Activated CD4-positive, CD25-positive, alpha-beta regulatory T cell (primary cell): ENCODE results near the gene TMEM119.

Experiments
- DNase-seq, 4 experiments: peaks; one replicate each; lab custom pipeline; 2025; lab: John Stamatoyannopoulos, UW

Gene TMEM119, protein sequence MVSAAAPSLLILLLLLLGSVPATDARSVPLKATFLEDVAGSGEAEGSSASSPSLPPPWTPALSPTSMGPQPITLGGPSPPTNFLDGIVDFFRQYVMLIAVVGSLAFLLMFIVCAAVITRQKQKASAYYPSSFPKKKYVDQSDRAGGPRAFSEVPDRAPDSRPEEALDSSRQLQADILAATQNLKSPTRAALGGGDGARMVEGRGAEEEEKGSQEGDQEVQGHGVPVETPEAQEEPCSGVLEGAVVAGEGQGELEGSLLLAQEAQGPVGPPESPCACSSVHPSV

DNA sequence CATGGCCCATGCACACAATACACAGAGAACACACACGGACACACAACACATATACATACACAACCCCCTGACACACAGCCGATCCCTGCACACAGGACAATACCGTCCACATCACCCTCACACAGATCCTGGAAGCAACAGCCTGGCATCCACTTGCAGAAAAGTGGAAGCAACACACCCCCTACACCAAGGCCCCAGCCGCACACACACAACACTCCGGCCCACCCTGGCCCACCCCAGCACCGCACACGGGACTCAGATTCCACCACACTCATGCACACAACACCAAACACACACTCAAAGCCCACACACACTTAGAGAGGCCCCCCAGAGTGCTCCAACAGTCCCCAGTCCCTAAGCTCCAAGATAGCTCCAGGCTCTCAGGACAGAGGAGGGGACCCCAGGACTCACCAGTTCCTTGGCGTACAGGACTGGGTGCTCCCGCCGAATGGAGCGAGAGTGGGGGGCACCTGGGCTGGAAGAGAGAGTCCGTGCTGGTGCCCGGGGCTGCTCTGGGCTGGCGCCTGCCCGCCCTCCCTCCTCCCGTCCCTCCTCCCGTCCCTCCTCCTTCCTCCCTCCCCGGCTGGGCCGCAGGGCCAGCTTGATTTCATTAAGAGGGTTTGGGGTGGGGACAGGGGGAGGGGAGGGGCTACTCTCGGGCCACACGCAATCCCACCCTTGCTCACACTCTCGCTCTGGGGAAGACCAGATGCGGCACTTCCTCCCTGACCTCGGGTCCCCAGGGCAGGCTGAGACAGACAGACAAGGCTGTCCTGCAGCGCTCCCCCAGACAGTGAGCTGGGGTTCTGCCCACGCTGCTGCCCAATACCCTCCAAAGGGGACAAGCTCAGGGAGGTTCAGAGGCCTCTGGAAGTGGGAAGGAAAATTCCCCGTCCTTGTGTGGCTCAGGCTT lies at the start of gene TMEM119:
Gene TMEM119 (minus strand): TSS at position 526 of the 913 bp plus-strand sequence. CDS start 5,701 bp downstream, outside the sequence.
- no peak for DNase-seq

DNA sequence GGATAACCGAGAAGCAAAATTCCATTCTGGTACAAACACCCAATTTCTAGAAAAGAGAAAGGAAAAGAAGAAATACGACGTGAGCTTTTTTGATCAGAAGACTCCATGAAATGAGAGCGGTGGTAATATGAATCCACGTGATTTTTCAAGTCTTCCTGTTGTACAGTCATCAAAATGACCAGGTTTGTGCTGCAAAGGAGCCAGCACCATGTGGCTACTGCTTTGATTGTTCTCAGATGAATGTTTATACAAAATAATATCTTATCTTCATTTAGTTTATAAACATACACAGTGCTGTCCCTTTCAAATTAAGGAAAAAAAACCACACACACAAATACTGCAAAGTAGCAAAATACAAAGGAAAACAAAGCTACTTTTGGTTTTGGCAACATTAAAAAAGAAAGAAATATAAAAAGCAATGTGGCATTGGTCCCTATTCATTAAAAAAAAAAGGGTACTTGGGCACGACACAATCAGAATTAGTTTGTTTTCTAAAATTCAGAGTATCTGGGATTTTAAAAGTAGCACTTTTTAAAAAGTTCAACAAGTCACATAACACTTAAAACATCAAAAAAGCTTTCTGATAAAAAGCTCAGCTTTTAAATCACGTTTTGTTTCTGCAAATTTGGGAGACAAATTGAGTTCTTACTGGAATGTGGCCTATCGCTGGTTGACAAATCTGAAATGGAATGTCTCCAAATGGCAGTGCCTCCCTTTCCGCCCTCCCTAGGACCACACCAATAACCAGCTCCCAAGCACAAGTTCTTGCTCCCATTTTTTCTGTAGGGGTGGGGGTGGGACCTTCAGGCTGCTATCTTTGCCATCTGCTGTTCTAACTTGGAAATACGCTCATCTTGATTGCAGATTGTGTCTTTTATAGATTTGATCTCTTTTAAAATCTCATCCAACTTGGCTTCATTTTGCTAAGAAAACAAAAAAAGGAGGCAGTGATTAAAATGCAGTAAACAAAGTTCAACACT lies 49.0 kb upstream of the TMEM119 start:
- no peak for DNase-seq

DNA sequence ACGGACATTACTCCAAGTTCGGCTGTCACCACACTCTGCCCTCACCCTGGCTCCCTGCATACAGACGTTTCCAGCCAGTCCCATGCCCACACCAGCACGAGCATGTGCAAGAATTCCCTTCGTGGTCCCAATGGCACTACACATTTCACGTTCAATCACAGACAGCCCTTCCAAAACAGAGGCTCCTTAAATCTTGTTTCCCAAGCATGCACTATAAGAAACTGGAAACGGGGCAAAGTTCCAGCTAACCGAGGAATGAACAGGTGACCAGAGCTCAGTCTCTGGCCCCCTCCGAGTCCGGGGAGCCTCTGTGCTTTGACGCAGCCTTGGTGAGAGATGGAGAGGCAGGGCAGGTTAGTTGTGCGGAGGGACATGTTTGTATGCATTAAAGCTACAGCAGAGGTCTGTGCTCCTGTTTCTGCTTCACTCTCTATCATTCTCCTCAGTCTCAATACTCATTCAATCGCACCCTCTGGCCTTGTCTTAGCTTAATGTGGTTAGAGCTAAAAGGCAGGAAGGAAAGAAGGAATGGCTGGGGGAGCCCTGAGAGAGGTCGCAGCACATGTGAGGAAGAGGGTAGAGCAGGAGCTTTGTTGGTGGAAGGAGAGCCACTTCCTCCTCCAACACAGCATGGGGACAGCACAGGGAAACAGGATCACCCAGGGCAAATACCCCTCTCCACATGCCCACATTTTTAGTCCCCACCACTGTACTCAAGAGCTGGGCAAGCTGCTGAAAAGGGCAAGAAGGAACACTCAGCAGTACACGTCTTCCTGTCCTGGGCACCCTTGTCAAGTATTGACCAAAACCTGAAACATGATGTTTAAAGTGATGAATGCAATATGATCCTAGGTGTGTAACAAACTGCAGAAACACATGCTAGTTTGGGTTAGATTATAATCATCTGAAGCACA lies 48.1 kb upstream of the TMEM119 start:
- no peak for DNase-seq

DNA sequence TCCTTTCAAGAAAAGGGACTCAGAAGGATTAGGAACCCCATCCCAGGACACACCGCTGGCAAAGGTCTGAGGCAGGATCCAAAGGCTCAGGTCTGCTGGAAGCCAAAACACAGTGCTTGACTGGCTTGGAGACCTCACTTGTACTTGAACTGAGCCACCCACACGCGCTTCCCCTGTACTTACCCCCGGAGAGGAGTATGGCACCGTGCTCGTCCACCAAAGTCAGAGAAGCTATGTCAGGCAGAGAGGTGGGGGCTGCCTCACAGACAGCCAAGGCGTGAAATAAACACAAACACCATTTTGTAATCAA lies 46.9 kb upstream of the TMEM119 start:
- DNase-seq: no peak

DNA sequence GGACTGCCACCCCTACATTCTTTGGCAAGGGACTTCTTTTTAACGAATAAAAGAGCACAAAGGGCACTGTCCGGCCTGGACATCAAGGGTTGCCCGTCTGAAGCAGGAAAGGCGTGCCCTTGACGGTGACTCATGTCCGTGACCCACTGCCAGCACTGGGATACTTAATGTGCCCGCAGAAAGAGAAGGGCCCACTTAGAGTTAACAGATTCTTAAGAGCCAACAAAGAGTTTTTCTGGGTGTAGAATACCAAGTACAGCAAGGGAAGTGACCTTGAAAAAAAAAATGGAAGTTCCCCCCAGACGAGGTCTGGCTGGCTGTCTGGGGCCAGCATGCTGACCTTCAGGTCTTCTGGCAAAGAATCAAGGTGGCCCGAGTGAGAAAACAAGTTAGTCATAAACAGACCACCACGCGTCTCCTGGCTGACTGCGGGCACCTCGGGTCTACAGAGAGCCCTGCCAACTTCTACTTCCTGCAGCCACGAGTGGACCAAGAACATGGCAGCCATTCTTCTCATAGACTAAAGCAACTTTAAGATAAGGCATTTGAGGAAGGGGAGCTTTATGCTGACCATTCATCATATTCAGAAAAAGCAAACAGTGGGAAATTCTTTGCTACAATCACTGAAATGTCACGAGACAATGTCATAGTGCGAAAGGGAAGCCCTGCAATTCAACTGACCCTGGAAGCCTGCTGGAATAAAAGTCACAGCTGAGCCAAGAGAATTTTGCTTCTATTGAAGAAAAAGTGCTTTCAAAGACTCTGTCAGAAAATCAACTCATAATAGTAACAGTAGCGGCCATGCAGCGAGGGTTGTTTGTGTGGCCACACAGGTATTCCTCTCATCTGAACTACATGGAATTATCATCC lies 46.3 kb upstream of the TMEM119 start:
- no peak for DNase-seq

DNA sequence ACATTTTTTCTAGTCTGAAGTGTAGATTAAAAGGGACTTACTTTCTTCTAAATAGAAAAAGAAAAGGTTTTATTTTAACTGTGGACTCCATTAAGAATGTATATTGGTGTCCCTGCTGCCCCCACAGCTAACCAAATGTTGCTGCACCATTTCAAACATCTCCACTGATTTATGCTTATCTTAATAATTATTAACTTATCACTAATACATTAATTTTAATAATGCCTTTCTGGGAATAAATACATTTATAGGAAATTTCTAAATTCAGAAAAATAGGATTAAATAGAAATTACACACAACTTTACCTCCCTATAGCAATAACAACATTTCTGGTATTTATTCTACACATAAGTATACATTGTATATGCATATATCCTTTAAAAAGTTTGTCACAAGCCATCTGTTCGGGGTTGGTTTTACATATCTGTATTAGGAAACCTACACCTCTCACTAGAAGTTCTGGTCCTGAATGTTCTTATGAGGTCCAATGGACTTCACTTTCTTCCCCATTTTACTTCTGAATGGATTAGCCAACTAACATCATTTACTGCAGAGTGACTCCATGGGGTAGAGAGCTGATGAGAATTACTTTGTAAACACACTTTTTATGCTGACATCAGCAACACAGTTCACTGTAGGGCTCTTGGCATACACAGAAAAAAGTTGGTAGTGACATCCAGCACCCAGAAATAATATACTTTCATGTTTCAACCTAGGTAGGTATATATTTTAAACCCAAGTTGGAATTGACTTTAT lies 45.2 kb upstream of the TMEM119 start:
- no peak for DNase-seq

DNA sequence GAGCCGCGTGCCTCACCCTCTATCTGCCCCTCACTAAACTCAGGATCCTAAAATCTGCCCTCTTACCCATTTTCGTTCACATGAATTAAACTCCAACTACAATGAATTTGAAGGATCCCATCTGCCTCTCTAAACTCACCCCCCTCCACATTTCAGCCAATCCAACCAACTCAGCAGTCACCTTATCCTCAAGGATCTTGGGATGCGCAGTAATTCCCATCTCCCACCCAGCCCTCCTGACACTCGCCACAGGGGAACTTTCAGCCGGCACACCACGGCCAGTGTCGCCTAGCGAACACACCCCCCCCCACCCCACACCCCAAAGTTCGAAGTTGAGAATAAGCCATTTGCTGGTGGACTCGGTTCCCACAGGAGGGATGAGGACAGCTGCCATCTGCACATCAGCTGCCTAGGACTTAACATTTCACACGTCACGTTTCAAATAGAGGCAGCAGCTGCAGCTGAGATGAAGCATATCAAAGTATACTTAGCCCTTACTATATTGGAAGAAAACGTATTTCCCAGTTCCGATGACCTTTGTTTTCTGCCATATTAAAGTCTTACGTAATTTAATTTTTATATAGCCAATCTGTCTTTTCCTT lies 44.5 kb upstream of the TMEM119 start:
- DNase-seq: no peak

DNA sequence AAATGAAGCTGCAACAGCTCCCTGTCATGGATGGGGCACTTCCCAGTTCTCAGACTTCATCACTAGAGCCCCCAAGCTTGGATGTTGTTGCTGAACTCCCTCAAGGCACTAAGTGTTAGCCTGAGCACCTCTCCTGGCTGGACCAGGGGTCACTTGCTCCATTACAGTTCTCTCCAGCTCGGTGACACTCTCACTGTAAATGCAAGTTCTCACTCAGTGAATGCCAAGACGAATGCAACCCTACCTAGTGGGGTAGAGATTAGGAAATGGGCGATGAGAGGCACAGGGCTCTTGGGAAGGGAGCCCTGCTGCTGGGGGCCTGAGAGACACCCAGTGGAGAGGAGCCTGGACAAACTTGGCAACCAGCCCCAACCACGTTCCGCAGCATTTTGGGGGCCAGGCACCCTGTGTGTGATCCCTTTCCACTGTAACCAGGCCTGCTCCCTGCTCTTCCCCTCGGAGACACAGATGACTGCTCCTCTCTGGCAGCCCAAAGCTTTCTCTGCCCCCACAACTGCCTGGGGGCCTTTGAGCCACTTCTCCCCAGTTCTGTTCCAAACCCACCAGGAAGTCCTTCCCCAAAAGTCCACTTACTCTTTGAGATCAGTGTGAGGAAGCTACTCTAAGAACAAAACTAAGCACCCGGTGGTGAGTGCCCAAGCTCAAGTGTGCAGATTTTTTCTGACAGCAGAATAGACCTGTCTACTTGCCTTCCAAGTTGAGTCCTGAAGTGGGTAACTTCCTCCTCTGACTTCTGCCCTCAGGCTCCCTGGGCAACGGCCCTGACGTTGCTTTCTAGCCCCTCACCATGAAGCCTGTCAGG lies 43.8 kb upstream of the TMEM119 start:
- no peak for DNase-seq

DNA sequence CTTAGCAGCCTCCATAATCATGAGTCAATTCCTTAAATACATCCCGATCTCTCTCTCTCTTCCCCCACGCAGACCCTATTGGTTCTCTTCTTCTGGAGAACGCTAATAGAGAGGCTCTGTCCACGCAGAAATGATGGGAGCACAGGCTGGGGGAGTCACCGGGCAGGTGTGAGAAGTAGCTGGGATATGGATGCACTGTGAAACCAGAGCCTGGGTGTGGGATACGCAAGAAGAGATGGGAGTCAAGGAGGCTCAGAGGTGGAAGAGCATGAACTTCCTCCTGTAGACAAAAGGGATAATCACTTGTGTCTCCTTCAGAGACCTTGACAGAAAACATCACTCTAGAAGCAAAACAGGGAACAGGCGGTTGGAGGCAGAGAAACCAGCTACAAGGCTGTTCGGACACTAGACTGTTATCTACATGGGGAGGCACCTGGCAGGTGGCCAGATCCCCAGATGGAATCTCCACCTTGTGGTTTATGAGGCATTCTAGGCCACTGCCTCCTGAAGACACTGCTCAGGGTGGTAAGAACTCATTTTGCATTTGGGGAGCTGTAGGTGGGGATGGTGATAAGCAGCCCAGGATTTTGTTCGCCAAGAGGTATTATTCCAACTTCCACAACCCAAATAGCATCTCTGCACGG lies 43.0 kb upstream of the TMEM119 start:
- no peak for DNase-seq

DNA sequence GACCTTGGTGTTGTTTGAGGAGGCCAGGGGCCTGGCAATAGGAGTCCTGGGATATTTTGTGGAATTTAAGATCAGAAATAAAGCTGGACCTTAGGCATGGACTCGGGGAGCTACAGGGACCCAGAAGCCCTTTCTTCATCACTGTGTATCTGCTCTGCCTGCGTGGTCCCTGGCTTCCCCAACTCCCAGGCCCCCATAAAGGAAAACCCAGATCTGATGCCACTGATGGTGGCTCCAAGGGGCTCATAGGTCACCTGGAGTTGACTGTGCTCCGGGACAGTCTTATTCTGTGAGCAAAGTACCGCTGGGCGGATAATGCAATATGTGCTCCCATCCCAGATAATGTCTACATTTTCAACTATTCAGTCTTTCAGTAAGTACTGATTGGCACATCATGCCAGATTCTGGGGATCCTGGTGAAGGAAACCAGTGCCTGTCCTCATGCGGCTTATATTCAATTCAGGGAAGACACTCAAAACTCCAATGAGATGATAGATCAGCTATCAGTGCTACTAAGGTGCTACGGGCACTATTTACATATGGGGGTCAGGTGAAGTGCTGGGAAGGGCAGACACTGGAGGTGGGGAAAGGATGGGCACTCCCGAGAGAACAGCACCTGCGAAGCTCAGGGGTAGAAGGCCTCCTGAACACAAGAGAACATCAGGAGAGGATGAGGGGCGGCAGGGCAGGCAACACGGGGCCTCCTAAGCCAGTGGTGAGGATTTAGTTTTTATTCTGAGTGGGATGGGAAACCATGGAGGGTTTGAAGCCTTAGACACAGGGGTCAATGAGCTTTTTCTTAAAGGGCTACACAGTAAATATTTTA lies 41.3 kb upstream of the TMEM119 start:
- no peak for DNase-seq

DNA sequence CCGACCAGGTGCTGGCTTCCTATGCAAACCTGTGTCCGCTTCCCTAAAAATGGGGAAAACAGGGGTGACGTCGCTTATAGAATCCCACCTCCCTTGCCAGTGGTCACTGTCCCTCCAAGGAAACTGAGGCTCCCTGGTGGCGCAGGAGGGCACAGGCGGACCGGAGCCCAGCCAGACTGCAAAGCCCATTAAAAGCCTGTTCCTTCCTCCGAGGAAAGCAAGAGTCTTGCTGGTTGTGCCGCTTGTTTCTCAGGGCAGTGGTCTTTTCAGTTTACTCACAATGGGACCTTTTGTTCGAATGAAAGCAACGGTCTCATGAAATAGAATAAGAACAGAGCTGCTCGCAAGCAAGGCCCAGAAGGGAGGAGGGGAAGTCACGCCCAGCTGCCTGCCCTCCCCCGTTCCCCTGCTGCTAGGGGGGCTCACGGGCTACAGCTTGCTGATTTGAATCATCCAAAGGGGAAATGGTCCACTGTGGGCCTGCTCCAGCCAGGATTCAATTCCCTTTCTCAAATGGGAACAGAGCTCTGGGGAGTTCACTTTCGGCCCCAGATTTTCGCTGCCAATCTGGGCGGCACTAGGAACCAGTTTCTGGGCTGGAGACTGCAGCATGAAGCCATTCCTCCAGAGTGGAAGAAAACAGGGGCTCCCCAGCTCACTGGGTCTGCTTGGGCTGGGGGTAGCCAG lies 40.4 kb upstream of the TMEM119 start:
- no peak for DNase-seq

DNA sequence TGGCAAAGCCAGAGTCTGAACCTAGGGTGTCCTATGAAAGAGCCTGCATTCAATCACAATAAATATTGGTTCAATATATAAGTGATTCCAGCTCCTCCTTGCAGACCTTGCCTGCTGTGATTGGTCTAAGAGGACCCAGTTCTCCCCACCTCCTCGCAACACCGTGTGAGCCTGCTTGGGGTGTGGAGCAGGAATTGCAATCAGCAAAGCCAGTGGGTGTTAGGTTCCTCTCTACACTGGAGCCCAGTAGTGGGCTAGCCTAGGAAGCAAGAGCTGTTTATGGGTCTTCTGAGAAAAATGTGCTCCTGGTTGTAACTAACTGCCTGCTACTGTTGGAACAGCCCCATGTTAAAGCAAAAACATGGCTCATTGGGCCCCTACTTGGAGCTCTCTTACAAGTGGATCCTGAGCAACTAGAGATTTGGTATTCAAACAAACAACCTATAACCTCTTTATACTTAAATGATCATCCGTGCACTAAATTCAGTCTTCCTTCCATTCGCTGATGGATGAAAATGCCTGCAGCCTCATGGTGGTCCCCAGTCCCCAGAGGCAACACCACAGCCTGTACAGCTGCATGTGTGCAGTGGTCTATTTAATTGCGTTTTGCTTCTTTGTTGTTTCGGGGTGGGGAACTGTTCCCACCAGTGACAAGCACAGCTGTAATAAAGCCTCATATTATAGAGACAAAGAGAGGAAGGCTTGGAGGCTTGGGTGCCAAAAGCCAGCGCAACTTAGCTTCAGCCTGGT lies 39.5 kb upstream of the TMEM119 start:
- DNase-seq: no peak

DNA sequence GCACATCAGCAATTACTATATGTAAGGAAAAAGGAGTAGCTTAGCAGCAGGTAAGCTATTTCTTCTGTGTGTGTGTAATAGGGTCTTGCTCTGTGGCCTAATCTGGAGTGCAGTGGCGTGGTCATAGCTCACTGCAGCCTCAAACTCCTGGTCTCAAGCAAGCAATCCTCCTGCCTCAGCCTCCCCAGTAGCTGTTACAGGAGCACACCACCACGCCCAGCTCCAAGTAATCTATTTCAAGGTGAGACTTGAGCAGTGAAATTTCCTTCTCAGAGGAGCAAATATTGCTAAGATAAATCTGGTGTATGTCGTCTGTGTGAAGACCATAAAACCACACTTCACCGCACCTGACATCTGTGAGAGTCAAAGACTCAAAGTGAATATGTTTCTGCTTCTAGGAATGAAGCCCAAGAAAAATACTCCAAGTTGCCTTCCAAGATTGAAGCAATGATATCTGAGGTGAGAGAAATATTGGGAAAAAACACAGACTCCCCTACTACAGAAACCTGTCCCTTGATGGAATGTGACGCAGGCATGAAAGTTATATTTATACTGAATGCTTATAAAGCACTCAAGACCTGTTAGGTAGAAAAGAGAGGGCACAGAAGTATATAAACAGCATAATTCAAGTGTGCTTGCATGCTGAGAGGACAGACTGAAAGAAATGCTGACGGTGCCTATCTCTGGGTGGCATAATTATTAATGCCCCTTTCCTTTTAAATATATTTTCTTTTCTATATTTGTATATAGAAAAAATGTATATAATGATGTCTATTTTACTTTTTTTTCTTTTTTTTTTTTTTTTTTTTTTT lies 38.3 kb upstream of the TMEM119 start:
- no peak for DNase-seq

DNA sequence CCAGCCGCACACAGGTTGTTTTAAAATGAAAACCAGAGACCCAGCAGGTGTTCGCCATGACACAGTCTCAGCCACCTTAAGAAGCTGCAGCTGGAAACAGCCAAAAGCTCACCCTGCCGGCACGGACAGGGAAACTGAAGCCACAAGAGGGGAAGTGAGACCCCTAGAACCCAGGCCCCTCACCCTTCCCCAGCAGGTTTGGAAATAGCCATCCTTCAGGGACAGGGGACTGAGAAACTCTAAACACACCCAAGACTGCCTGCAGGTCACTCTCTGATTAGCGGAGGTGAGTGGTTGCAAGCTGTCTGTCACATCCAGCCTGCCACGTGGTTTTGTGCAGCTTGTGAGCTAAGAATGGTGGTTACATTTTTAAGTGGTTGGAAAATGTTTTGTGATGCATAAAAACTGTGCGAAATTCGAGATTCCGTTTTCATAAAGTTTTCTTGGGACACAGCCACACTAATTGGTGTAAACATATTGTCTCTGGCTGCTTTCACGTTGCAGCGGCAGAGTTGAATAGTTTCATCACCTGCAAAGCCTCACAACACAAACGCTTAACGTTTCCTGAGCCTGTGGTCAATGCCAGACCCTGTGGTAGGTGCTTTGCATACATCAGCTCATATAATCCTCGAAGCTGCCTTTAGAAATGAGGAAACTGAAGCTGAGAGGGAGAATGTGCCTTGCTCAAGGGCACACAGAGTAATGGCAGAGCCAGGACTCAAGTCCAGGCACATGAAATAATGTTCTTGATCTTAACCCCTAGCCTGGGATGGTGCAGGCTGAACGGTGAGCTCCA lies 37.5 kb upstream of the TMEM119 start:
- DNase-seq: no peak
